Measurements from ENCODE around the gene VPS33B.

The VPS33B gene

GRCh38 chr15:90972133-90972532, 50.3 kb downstream of the VPS33B start:
- TF ChIP-seq CTCF (IDR thresholded peaks at IDR 0.05; ENCODE audit: low read depth, low read length) = no peak

GRCh38 chr15:90970274-90970673, 52.1 kb downstream of the VPS33B start:
- in situ Hi-C loops (cut with HindIII; ENCODE audit: low sequenced_read_pairs) = no loop called here
- no peak for DNase-seq (ENCODE audit: low read depth, low spot score)
- no peak overlapping the region for H3K4me3 ChIP-seq (ENCODE audit: low read depth, low read length)
- no peak for TF ChIP-seq CTCF (IDR thresholded peaks at IDR 0.05; ENCODE audit: low read depth, low read length)

More at GRCh38 chr15:90972133-90972532, 50.3 kb downstream of the VPS33B start:
- DNase-seq (ENCODE audit: low read depth, low spot score) = no peak
- no peak overlapping the region for H3K4me3 ChIP-seq (ENCODE audit: low read depth, low read length)
- in situ Hi-C loops (cut with HindIII; ENCODE audit: low sequenced_read_pairs) = no loop called here

- DNase-seq (ENCODE audit: low read depth, low spot score) = no peak
- H3K4me3 ChIP-seq (ENCODE audit: low read depth, low read length) = no peak overlapping the region
- in situ Hi-C loops (cut with HindIII; ENCODE audit: low sequenced_read_pairs) = no loop called here
- TF ChIP-seq CTCF (IDR thresholded peaks at IDR 0.05; ENCODE audit: low read depth, low read length) = no peak
Observed at GRCh38 chr15:90968434-90968833, 54.0 kb downstream of the VPS33B start.

GRCh38 chr15:90967206-90967605, 55.2 kb downstream of the VPS33B start:
- no peak overlapping the region for H3K4me3 ChIP-seq (ENCODE audit: low read depth, low read length)
- no peak for TF ChIP-seq CTCF (IDR thresholded peaks at IDR 0.05; ENCODE audit: low read depth, low read length)
- DNase-seq (ENCODE audit: low read depth, low spot score) = no peak
- in situ Hi-C loops (cut with HindIII; ENCODE audit: low sequenced_read_pairs) = no loop called here

GRCh38 chr15:90966262-90966661, 56.1 kb downstream of the VPS33B start:
- no peak for DNase-seq (ENCODE audit: low read depth, low spot score)
- in situ Hi-C loops (cut with HindIII; ENCODE audit: low sequenced_read_pairs) = no loop called here
- H3K4me3 ChIP-seq (ENCODE audit: low read depth, low read length) = no peak overlapping the region
- TF ChIP-seq CTCF (IDR thresholded peaks at IDR 0.05; ENCODE audit: low read depth, low read length) = no peak

- no peak for DNase-seq (ENCODE audit: low read depth, low spot score)
- in situ Hi-C loops (cut with HindIII; ENCODE audit: low sequenced_read_pairs) = no loop called here
- no peak for TF ChIP-seq CTCF (IDR thresholded peaks at IDR 0.05; ENCODE audit: low read depth, low read length)
- H3K4me3 ChIP-seq (ENCODE audit: low read depth, low read length) = no peak overlapping the region
Observed at GRCh38 chr15:90962021-90962420, 60.4 kb downstream of the VPS33B start.
